Fibroblast of mammary gland (primary cell): Measurements from ENCODE around the gene SLC25A43.
"Not testable (repeated sequence)": the region's sequence is repeated elsewhere in the genome, so short reads cannot be mapped to it uniquely, and the experiment has no call there.

ENCODE experiments used
- DNase-seq: peaks from one replicate; pipeline ENCODE4 v3.0.0-alpha.2; 2010; ENCODE audit warnings: low read depth
- H3K4me3 ChIP-seq: 2 replicates; pipeline ENCODE4 v1.5.1; 2011; ENCODE audit warnings: low read depth, mild to moderate bottlenecking, low read length, moderate library complexity; ENCODE audit not compliant: control insufficient read depth
- CTCF ChIP-seq: conservative IDR thresholded peaks from 2 replicates; pipeline ENCODE4 v1.5.1; 2011; ENCODE audit warnings: low read depth, low read length, inconsistent platforms; ENCODE audit not compliant: control insufficient read depth, insufficient read depth

SLC25A43 gene

GRCh38 chrX:119421016-119421705, 22.0 kb downstream of the SLC25A43 start:
- no peak overlapping the region for H3K4me3 ChIP-seq
- TF ChIP-seq CTCF = no peak
- no peak for DNase-seq

- TF ChIP-seq CTCF = no peak
- DNase-seq = no peak
These were observed 24.5 kb downstream of the SLC25A43 start for GRCh38 chrX:119423631-119424030.

GRCh38 chrX:119424999-119425398, 25.9 kb downstream of the SLC25A43 start:
- DNase-seq = no peak
- H3K4me3 ChIP-seq = no peak overlapping the region
- no peak for TF ChIP-seq CTCF

More at GRCh38 chrX:119423631-119424030, 24.5 kb downstream of the SLC25A43 start:
- no peak overlapping the region for H3K4me3 ChIP-seq

- DNase-seq = peak; percentile 53
- H3K4me3 ChIP-seq = no peak overlapping the region
- TF ChIP-seq CTCF = no peak
These were observed 28.1 kb downstream of the SLC25A43 start for GRCh38 chrX:119427024-119427794.

- no peak overlapping the region for H3K4me3 ChIP-seq
- DNase-seq = no peak
- TF ChIP-seq CTCF = no peak
These were observed 28.7 kb downstream of the SLC25A43 start for GRCh38 chrX:119427795-119428185.

GRCh38 chrX:119429471-119429870, 30.3 kb downstream of the SLC25A43 start:
- no peak for TF ChIP-seq CTCF
- H3K4me3 ChIP-seq = no peak overlapping the region
- DNase-seq = peak; percentile 8

GRCh38 chrX:119441295-119441694, 42.2 kb downstream of the SLC25A43 start:
- DNase-seq, H3K4me3 ChIP-seq: not testable (repeated sequence)
